GM19467 (cell line): ENCODE data around the gene SUPT20HL1.
"Not testable (repeated sequence)": the region's sequence is repeated elsewhere in the genome, so short reads cannot be mapped to it uniquely, and the experiment has no call there.

Experiments used
- ATAC-seq: cut with Tn5 transposase; IDR thresholded peaks from one replicate; pipeline ENCODE4 v1.9.1; 2021; ENCODE audit warnings: mild to moderate bottlenecking, moderate library complexity; ENCODE audit not compliant: unreplicated experiment

SUPT20HL1 gene

DNA sequence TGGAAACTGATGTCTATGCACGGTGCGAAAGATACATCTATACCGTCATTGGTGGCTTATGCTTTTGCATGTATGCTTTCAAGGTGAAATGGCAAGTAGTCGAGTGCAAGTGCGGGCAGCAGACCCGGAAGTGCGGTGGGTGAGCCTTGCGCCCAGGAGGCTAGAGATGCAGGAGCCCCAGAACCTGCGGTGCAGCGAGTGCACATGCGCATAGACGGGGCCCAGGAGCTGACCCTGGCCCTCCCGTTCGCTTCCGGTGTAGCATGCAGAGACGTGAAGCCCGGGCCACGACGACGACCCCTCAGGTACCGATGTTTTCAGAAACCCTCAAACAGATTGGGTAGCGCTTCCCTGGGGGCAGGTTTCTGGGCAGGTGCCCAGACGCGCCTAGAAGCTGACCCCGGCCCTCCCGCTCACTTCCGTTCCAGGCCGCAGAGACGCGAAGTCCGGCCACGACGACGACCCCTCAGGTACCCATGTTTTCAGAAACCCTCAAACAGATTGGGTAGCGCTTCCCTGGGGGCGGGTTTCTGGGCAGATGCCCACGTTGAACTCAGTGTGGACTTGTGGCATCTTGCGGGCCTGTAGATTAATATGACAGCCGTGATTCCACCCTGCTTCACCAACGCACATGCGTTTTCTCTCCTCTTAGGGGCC is 1.8 kb downstream of the SUPT20HL1 start:
- not testable (repeated sequence) for ATAC-seq

DNA sequence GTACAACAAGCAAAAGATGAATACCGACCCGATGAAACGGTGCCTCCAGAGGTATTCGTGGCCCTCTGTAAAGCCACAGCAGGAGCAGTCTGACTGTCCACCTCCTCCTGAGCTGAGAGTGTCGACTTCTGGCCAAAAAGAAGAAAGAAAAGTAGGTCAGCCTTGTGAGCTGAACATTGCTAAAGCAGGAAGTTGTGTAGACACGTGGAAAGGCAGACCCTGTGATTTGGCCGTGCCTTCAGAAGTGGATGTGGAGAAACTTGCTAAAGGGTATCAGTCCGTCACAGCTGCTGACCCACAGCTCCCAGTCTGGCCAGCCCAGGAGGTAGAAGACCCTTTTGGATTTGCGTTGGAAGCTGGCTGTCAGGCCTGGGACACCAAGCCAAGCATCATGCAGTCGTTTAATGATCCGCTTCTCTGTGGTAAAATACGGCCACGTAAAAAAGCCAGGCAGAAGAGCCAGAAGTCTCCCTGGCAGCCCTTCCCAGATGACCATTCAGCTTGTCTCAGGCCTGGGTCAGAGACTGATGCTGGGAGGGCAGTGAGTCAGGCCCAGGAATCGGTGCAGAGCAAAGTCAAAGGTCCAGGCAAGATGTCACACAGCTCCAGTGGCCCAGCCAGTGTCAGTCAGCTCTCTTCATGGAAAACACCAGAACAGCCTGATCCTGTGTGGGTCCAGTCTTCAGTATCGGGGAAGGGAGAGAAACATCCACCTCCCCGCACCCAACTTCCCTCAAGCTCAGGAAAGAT is 3.2 kb downstream of the SUPT20HL1 start:
- ATAC-seq: not testable (repeated sequence)

DNA sequence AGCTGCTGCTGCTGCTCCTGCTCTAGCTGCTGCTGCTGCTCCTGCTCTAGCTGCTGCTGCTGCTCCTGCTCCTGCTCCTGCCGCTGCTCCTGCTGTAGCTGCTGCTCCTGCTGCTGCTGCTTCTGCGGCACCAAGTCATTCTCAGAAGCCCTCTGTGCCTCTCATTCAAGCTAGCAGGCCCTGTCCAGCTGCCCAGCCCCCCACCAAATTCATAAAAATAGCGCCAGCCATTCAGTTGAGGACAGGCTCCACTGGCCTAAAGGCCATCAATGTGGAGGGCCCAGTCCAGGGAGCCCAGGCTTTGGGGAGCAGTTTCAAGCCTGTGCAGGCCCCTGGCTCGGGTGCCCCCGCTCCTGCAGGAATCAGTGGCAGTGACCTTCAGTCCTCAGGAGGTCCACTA is 3.9 kb downstream of the SUPT20HL1 start:
- ATAC-seq: no peak

DNA sequence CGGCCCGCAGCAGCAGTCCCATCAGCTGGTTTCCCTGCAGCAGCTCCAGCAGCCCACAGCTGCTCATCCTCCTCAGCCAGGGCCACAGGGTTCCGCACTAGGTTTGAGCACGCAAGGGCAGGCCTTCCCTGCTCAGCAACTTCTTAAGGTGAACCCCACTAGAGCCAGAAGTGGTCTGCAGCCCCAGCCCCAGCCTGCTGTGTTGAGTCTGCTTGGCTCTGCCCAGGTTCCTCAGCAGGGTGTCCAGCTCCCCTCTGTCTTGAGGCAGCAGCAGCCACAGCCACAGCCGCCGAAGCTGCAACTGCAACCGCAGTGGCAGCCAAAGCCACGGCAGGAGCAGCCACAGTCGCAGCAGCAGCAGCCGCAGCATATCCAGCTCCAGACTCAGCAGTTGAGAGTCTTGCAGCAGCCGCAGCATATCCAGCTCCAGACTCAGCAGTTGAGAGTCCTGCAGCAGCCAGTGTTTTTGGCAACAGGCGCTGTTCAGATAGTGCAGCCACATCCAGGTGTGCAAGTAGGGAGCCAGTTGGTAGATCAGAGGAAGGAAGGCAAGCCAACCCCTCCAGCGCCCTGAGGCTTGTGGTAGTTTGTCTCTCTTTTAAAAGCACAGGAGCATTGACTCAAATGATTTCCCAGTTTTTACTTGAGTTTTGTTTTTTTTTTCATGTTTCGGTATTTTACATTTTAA is 4.6 kb downstream of the SUPT20HL1 start:
- no peak for ATAC-seq

DNA sequence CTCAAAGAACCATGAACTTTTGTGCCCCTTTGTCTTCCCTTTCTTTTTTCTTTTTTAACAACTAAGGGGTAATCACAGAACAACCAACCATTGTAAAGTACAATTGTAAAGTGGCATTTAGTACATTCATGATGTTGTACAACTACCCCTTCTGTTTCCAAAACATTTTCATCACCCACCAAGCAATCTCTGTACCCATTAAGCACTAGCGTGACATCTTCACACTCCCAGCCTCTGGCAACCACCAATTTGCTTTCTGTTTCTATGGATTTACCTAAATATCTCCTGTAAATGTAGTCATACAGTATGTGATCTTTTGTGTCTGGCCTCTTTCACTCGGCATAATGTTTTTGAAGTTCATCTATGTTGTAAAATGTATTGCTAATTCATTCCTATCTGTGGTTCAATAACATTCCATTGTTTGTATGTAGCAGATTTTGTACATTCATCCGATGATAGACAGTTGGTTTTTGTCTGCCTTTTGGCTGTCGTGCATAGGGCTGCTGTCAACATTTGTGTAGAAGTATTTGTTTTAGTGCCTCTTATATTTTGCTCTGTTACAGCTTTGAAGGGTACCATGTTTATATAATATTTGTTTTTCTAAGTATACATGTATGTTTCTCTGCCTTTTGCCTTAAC is 6.4 kb downstream of the SUPT20HL1 start:
- ATAC-seq: not testable (repeated sequence)

DNA sequence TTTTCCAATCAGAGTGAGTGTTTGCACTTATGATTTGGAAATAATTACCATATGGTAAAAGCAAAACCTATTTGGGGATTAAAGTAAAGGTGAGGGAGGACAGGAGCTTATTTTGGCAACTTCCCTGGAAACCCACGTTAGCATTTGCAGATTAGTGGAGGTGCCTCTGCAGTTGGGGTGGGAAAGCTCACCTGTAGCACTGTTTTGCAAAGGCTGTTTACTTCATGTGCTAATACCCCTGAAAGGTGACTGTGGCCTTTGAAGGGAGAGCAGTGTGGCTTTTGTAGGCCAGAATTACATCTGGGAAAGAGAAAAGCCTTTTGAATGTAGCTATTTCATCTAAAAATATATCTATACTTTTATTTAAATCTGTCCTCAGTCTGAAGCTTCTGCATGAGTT is 9.4 kb downstream of the SUPT20HL1 start:
- ATAC-seq: no peak

DNA sequence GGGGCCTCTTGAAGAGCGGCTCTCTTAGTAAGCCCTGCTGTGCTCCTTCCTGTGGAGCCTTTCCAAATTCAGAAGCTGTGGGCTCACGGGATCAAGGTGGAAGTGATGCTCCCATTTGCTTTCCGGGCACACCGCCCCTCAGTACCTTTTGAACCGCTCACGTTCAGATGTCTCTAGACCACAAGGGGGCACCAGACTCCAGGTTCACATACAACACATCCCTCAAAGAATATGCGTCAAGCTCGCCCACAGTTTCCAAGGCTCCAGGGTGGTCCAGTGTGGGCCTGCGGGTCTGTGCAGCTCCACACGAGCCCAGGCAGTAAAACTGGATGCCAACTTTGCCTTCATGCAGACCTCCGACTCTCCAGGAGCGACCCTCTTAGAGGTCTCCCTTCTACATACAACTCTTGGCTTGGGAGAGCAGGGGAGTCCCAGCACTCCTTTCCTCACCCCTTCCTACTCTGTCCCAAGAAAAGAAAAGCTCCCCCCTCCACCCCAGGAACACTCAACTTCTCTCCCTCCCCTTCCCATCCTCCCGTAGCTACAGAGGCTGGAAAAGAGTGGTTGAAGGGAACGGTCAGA is 11.0 kb downstream of the SUPT20HL1 start:
- no peak for ATAC-seq

DNA sequence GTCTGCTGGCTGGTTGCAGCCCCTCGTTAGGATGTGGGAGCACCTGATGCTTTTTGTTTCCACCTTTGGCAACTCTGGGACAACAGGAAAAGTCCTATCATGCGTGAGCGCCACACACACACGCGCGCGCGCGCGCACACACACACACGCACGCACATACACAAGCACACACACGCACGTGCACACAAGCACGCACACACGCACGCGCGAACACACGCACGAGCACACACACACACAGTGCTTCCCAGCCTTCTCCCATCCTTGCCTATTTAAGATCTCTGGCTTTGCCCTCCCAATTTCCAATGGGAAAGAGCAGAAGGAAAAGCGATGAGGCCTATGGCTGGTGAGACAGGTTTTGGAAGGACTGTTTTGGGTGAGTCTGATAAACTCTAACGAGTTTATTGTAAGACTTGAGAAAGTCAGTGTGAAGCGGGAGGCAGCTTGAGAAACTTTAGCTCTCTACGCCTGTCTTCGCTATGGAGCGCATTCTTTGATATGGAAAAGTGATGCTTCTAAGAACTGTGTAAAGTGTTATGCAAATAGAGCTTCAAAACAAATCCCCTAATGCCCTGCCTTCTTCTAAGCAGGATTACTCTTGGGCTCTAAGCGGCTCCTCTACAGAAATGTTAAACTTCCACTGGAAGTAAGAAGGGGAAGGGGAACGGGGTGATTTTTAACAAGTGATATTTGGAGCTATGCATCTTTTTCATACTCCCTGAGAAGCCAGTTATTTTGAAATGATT is 11.8 kb downstream of the SUPT20HL1 start:
- ATAC-seq: no peak

DNA sequence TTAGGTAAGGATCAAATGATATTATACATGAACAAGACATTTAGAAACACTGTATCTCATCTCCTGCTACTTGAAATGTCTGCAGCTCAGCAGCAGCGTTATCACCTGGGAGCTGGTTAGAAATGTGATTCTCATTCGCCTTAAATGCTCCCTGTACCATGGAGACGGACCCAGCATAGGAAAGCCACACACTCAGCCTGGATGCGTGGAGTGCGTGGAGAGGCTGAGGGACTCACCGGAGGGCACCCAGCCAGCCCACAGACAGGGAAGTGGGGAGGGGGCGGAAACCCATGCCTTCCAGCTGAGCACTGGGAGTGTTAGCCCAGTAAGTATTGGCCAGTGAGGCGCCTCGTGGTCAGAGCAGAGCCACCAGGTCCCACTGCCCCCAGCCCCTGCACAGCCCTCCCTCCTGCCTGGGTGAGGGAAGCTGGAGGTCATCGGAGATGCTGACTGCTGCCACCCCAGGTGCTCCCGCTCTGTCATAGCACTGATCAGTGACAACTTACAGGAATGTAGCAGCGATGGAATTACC is 15.2 kb downstream of the SUPT20HL1 start:
- ATAC-seq: no peak

DNA sequence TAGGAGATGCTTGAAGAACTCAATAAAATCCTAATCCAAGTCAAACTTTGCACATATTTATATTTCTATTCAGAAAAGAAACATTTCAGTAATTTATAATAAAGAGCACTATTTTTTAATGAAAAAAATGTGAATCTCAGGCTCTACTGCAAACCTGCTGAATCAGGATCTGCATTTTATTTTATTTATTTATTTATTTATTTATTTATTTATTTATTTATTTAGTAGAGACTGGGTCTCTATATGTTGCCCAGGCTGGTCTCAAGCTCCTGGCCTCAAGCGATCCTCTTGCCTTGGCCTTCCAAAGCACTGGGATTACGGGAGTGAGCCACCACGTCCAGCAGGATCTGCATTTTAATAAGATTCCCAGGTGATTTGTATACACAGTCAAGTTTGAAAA is 16.0 kb downstream of the SUPT20HL1 start:
- no peak for ATAC-seq

DNA sequence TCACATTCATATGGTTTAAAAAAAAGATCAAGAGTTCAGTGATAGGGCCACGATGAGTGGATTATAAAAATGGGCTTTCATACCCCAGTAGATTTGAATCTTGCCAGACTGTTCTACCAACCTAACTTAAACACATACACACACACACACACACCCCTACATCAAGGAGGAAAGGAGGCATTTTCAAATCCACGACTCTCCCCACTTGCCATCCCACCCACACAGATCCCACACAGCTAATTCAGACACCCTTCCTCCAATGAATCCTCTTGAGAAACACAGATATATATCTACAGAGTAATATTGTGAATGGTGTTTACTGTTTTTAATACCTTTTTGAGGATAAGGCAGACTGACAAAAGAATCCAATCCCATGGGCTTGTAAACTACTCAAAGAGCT is 16.8 kb downstream of the SUPT20HL1 start:
- no peak for ATAC-seq

DNA sequence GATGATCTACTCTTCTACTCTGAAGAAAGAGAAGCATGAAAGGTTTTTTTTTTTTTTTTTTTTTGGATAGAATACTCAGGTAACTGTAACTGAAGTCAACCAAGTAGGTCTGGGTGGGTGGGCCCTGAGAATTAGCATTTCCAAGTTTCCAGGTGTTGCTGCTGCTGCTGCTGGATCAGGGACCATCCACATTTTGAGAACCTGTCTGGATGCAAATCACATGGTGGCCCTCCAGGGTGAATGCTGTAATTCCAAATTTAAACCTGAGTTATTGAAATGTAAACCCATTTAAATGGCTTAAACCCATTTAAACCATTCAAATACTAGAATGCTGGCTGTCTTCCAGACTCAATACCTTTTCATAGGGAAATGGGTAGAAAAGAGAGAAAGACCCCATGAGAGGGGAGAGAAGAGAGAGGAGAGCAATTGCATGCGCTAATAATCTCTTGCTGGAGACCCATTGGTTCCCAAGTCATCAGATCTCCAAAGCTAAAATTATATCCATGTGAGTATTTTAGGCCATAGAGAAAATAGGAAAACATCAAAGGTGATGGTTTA is 17.6 kb downstream of the SUPT20HL1 start:
- no peak for ATAC-seq

DNA sequence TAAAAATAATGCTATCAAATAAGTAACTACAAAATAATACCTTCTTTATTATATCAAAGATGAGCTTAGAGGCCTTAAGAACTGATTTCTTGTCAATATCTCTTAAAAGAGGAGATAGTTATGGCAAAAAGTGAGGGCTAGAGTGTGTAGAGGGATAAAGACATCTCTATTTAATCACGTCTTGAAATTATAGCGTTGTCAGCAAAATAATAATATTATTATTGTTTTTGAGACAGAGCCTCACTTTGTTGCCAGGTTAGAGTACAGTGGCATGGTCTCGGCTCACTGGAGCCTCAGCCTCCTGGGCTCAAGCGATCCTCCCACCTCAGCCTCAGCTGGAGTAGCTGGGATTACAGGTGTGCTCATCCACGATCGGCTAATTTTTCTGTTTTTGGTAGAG is 18.3 kb downstream of the SUPT20HL1 start:
- no peak for ATAC-seq

DNA sequence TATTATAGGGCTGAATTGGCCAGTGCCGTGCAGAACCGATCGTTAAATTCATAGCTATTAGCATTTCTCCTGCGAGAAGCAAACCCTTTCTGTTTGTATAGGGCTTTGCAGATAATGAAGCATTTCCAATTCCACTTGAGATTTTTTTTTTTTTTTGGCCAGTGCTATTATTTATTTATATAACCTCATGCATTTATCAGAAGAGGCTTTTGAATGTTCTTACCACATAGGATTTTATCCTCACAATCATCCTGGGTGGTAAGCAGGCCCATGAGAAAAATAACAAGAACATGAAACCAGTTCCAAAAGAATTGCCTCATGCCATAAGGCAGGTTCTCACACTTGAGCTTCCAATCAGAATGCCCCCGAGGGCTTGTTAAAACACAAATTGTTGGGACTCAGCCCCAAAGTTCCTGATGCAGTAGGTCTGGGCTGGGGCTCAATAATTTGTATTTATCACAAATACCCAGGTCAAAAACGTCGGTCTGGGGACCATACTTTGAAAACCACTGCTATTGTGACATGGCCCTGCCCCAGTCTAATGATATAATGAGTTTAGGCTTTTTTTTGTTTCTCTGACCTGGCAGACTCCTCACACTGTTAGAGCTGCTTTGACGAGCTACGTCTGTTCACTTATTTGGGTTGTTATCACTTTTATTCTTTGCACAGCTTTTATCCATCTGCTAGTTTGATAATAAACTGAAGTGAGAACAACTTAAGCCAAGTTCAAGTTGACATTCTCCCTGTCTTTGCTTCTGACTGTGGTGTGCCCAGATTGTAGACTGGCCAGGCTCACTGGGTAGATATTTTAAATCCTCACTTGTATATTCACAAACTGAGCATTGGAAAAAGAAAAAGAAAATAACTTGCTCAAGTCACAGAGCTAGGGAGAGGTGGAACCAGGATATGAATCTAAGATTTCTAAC is 20.1 kb downstream of the SUPT20HL1 start:
- ATAC-seq: no peak

DNA sequence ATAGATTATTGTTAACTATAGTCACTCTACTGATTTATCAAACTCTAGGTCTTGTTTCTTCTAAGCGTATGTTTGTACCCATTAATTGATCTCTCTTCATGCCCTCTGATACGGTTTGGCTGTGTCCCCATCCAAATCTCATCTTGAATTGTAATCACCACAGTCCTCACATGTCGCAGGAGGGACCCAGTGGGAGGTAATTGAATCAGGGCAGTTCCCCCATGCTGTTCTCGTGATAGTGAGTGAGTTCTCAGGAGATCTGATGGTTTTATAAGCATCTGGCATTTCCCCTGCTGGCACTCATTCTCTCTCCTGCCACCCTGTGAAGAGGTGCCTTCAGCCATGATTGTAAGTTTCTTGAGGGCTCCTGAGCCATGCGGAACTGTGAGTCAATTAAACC is 21.9 kb downstream of the SUPT20HL1 start:
- not testable (repeated sequence) for ATAC-seq

DNA sequence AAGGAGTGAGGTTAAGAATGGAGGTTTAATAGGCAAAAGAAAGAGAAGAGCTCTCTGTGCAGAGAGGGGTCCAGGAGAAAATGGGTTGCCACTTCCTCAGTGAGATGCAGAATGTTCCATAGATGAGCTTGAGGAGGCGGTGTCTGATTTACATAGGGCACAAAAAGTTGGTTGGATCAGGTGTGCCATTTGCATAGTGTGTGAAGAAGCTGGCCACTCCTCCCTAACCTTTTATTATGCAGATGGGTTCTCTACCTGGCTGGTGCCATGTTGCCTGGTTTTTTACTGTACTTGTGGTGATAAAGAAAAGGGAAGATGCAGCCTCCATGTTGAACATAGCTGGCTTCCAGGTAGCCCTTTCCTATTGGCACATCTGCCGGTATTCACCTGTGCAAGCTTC is 27.3 kb downstream of the SUPT20HL1 start:
- no peak for ATAC-seq

DNA sequence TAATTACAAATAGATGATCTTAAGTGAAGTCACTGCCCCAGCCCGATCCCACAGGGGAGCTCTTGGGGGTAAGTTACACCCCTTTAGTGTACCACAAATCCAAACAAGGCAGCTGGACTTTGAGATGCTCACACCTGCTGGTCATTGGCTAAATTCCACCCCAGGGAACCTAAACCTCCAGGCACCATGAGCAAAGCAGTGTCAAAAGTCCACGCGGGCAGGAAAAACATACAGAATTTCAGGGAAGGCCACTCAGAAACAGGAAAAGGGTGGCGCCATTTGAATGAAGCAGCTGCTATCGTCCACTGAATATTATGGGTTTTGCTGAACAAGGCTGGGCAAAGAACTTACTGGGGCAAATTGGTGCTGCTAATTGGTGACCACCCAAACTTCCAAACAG is 30.9 kb downstream of the SUPT20HL1 start:
- no peak for ATAC-seq

DNA sequence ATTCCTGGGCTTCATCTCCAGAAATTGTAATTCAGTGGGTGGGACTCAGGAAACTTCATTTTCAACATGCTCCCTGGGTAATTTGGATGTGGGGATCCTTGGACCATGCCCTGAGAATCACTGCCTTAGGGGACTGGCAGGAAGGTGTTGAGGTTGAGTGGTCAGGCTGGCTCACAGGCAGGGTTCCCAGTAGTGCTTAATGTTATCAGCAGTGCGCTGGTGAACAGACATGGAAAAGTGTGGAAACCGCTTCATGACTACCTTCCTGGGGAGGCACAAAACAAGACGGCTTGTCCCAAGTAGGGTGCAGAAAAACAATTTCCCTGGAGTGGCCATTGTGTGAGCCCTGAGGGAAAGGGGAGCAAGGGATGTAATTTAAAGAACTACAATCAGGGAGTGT is 31.4 kb downstream of the SUPT20HL1 start:
- no peak for ATAC-seq

DNA sequence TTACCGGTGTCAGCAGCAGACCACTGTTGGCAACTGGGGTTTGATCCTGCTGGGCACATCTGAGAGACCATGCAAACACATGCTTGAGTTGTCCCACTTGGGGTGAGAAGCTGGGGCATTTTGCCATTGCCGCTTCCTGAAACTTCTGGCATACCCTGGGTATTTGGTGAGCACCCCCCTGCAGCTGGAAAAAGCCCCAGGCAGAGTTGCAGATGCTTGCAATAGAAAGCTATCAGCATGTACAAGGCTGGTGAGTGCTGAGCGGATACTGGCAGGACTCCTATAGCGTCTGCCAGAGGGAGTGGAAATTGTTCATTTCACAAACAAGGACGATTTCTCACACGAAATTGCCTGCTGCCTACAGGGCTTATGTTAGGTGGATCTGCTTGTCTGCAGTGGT is 32.3 kb downstream of the SUPT20HL1 start:
- ATAC-seq: no peak
